Measurements from ENCODE around the gene DGLUCY. TPM values are rescaled to one million over a fixed set of nuclear protein-coding genes. Genes with fewer than 3 reads are reported as not detected.

DGLUCY gene
- total and polyA plus RNA-seq, 11 donors, result 53.7 to 234 (median 138) TPM

DNA sequence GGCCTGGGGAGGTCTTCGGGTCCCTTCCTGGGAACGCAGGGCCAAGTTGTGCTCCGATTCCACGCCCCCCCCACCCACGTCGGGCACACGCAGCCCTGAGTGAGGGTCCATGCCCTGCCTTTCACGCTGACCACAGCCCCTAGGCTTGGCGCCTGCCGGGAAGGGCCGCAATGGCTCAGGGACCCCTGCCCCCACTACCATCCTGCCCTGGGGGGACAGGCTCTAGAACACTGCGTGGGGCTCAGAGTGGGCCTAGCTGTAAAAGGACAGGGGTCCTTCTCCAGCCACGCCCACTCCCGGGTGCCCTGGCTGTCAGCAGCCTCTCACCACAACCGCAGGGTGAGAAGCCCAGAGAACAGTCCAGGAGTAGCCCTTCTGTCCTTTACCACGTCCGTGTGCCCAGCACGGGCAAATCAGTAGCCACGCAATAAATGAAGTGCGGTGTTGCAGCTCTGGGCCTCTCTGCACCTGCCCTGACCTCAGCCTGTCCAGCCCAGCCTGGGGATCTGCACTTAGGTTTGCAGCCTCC lies 140.0 kb downstream of the DGLUCY start:
- H3K27me3 ChIP-seq, result peaks cover 0 to 6% (median 0%) of the 10 kb centered on the region in 9 donors
- ATAC-seq (no peak), DNase-seq (no peak)
- H3K4me3 ChIP-seq, result peak overlapping the region; percentile 11 to 77 (median 62)
- intact Hi-C loops (cut with DNase I), result no loop called here
- H3K4me1 ChIP-seq, result peaks cover 0 to 77% (median 16%) of the 10 kb centered on the region in 12 donors
- TF ChIP-seq POLR2A (IDR thresholded peaks at IDR 0.05) (no peak), CTCF (IDR thresholded peaks at IDR 0.05) (no peak)
- no peaks in the 10 kb centered on the region for H3K36me3 ChIP-seq
- WGBS, 4 donors, result 19 to 27% (median 26%) methylated on average over 10 to 20 of the region's 20 CpGs
- H3K9me3 ChIP-seq, result no peaks in the 10 kb centered on the region
- H3K27ac ChIP-seq, result peak overlapping the region in 9 of 12 donors; percentile 18 to 64 (median 45)

- Histone ChIP-seq H3K36me3 (no peaks in the 10 kb centered on the region), H3K27me3 (peaks cover 0 to 6% (median 0%) of the 10 kb centered on the region in 9 donors), H3K4me1 (peaks cover 0 to 74% (median 16%) of the 10 kb centered on the region in 12 donors), H3K4me3 (no peak overlapping the region), H3K9me3 (no peaks in the 10 kb centered on the region), H3K27ac (peak overlapping the region in 3 of 12 donors; percentile 18 to 64 (median 59))
- intact Hi-C loops (cut with DNase I), result no loop called here
- TF ChIP-seq CTCF (IDR thresholded peaks at IDR 0.05) (no peak), POLR2A (IDR thresholded peaks at IDR 0.05) (no peak)
- WGBS, 4 donors, result 73 to 86% (median 79%) methylated on average over 3 of the region's 3 CpGs
- no peak for ATAC-seq
- no peak for DNase-seq
These were observed 140.6 kb downstream of the DGLUCY start for GRCh38 chr14:91254461-91254860.

DNA sequence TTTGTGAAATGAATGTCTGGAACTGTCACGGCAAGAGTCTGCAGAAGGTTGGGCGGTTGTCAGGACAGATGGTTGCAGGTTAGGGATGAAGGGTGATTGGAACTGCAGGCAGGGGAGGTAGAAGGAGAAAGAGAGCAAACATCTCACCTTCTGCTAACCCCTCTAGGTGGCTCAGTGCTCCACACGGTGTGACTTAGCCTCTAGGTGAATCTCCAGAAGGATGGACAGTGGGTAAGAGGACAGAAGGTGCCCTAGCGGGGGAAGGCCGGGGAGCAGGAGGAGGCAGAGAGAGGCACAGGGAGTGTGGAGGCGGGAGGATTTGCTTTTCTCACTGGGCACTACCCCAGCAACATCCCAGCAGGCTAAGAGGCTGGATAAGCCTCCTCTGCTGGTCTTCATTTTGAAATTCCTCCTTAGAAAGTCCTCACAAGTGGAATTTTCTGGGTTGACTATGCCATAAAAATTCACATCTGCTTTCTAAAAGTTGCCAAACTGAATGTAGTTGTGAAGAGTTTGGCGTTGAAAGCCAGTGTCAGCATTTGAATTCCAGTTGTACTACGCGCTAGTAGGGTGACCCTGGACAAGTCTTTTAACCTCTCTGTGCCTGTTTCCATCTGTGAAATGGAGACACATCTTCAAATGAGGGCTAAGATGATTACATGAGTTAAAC lies 141.3 kb downstream of the DGLUCY start:
- Histone ChIP-seq H3K9me3 (no peaks in the 10 kb centered on the region), H3K27ac (peak overlapping the region in 2 of 12 donors; percentile 9 to 14), H3K4me1 (peaks cover 0 to 67% (median 15%) of the 10 kb centered on the region in 12 donors), H3K4me3 (no peak overlapping the region), H3K36me3 (no peaks in the 10 kb centered on the region), H3K27me3 (peaks cover 0 to 6% (median 0%) of the 10 kb centered on the region in 9 donors)
- 76 to 88% (median 83%) methylated on average over 9 of the region's 9 CpGs for WGBS, 4 donors
- DNase-seq, result no peak
- TF ChIP-seq POLR2A (IDR thresholded peaks at IDR 0.05) (no peak), CTCF (IDR thresholded peaks at IDR 0.05) (no peak)
- no peak for ATAC-seq
- intact Hi-C loops (cut with DNase I), result no loop called here

GRCh38 chr14:91256661-91257060 lies 142.8 kb downstream of the DGLUCY start:
- 76 to 88% (median 77%) methylated on average over 1 of the region's 1 CpG for WGBS, 4 donors
- H3K4me1 ChIP-seq, result peaks cover 0 to 57% (median 15%) of the 10 kb centered on the region in 12 donors
- H3K9me3 ChIP-seq, result peaks cover 0 to 6% (median 0%) of the 10 kb centered on the region in 12 donors
- no peaks in the 10 kb centered on the region for H3K36me3 ChIP-seq
- DNase-seq (no peak), ATAC-seq (no peak)
- TF ChIP-seq CTCF (IDR thresholded peaks at IDR 0.05), result no peak
- TF ChIP-seq POLR2A (IDR thresholded peaks at IDR 0.05), result no peak
- H3K27ac ChIP-seq, result peak overlapping the region in 6 of 12 donors; percentile 9 to 67 (median 56)
- intact Hi-C loops (cut with DNase I), result no loop called here
- peaks cover 0 to 6% (median 0%) of the 10 kb centered on the region in 9 donors for H3K27me3 ChIP-seq
- H3K4me3 ChIP-seq, result no peak overlapping the region
